ENCODE data around the gene SLC25A48. TPM values are rescaled to one million over a fixed set of nuclear protein-coding genes. Genes with fewer than 3 reads are reported as not detected.

Gene SLC25A48
- total RNA-seq, 1 donor from 2014 or later: 59.3 TPM

Small RNA genes lying within 50 kb of the gene (microRNA-seq; reads per million reads assigned to microRNA genes)
- gene MIR5692C1: not detected

Other genes with a start within 250 kb of the SLC25A48 start
- not detected for gene IL9, start 61.2 kb downstream of the SLC25A48 start, total RNA-seq
- gene LECT2, start 120.3 kb downstream of the SLC25A48 start, total RNA-seq: not detected
- gene TGFBI, start 194.3 kb downstream of the SLC25A48 start, total RNA-seq: 232 TPM

Data from sciatic nerve (tissue), 1 donor.